H9 (cell line): Measurements from ENCODE around the gene SIK2. TPM values are rescaled to one million over a fixed set of nuclear protein-coding genes. Genes with fewer than 3 reads are reported as not detected.

Experiments used
- DNase-seq: peaks from one replicate; pipeline ENCODE4 v3.0.0-alpha.2; 2017
- H2AFZ ChIP-seq: one replicate; pipeline ENCODE4 v1.6.1; 2013; ENCODE audit warnings: mild to moderate bottlenecking, low read length, control low read depth, moderate library complexity
- H2AK5ac ChIP-seq: 2 replicates; pipeline ENCODE4 v1.6.1; 2013; ENCODE audit warnings: low read length, control low read depth, mixed read lengths; ENCODE audit not compliant: insufficient read length
- H2BK120ac ChIP-seq: one replicate; pipeline ENCODE4 v1.6.1; 2013; ENCODE audit warnings: low read depth, mild to moderate bottlenecking, low read length, control low read depth, inconsistent platforms; ENCODE audit not compliant: poor library complexity, severe bottlenecking
- H2BK12ac ChIP-seq: 2 replicates; pipeline ENCODE4 v1.6.1; 2013; ENCODE audit warnings: low read length, control low read depth, mixed read lengths, low read depth; ENCODE audit not compliant: insufficient read length
- H2BK15ac ChIP-seq: 2 replicates; pipeline ENCODE4 v1.6.1; 2013; ENCODE audit warnings: low read depth, low read length, control low read depth
- H2BK20ac ChIP-seq: one replicate; pipeline ENCODE4 v1.6.1; 2013; ENCODE audit warnings: low read depth, mild to moderate bottlenecking, low read length, control low read depth, inconsistent platforms; ENCODE audit not compliant: poor library complexity, severe bottlenecking
- H2BK5ac ChIP-seq: 2 replicates; pipeline ENCODE4 v1.6.1; 2013; ENCODE audit warnings: low read length, control low read depth, mixed read lengths; ENCODE audit not compliant: insufficient read length
- H3K14ac ChIP-seq: 2 replicates; pipeline ENCODE4 v1.6.1; 2013; ENCODE audit warnings: low read length, control low read depth; ENCODE audit not compliant: insufficient read depth
- H3K18ac ChIP-seq: 2 replicates; pipeline ENCODE4 v1.6.1; 2013; ENCODE audit warnings: low read depth, mild to moderate bottlenecking, mixed read lengths, low read length, control low read depth; ENCODE audit not compliant: insufficient read length
- H3K23ac ChIP-seq: 2 replicates; pipeline ENCODE4 v1.6.1; 2013; ENCODE audit warnings: low read length, control low read depth, mixed read lengths, low read depth; ENCODE audit not compliant: insufficient read length
- H3K23me2 ChIP-seq: 2 replicates; pipeline ENCODE4 v1.6.1; 2013; ENCODE audit warnings: low read depth, mild to moderate bottlenecking, mixed read lengths, low read length, control low read depth; ENCODE audit not compliant: insufficient read length, poor library complexity, severe bottlenecking
- H3K27ac ChIP-seq: 2 replicates; pipeline ENCODE4 v1.5.1; 2013; ENCODE audit warnings: low read length, control low read depth, mixed read lengths, low read depth; ENCODE audit not compliant: insufficient read length
- H3K27me3 ChIP-seq: 2 replicates; pipeline ENCODE4 v1.6.1; 2013; ENCODE audit warnings: low read length, control low read depth, inconsistent platforms; ENCODE audit not compliant: insufficient read depth
- H3K4ac ChIP-seq: 2 replicates; pipeline ENCODE4 v1.6.1; 2013; ENCODE audit warnings: low read depth, mild to moderate bottlenecking, control low read depth, inconsistent platforms, low read length, moderate library complexity
- H3K4me1 ChIP-seq: 2 replicates; pipeline ENCODE4 v1.6.1; 2013; ENCODE audit warnings: low read length, control low read depth, inconsistent platforms; ENCODE audit not compliant: insufficient read depth
- H3K4me2 ChIP-seq: 2 replicates; pipeline ENCODE4 v1.6.1; 2013; ENCODE audit warnings: low read length, control low read depth, mixed read lengths; ENCODE audit not compliant: insufficient read length, insufficient read depth
- H3K56ac ChIP-seq: 2 replicates; pipeline ENCODE4 v1.6.1; 2013; ENCODE audit warnings: low read depth, mild to moderate bottlenecking, mixed read lengths, low read length, control low read depth; ENCODE audit not compliant: insufficient read length
- H3K79me1 ChIP-seq: 2 replicates; pipeline ENCODE4 v1.6.1; 2013; ENCODE audit warnings: low read depth, mild to moderate bottlenecking, moderate library complexity, low read length, control low read depth, inconsistent platforms; ENCODE audit not compliant: insufficient read depth, poor library complexity, severe bottlenecking
- H3K79me2 ChIP-seq: 2 replicates; pipeline ENCODE4 v1.6.1; 2013; ENCODE audit warnings: low read length, control low read depth, inconsistent platforms; ENCODE audit not compliant: insufficient read depth
- H3K9ac ChIP-seq: 2 replicates; pipeline ENCODE4 v1.6.1; 2013; ENCODE audit warnings: low read length, control low read depth, mixed read lengths; ENCODE audit not compliant: insufficient read length; ENCODE audit errors: extremely low read depth
- H3K9me3 ChIP-seq: one replicate; pipeline ENCODE4 v1.6.1; 2013; ENCODE audit warnings: low read depth, low read length, inconsistent platforms; ENCODE audit not compliant: control insufficient read depth
- H3T11ph ChIP-seq: one replicate; pipeline ENCODE4 v1.6.1; 2013; ENCODE audit warnings: mild to moderate bottlenecking, low read length, control low read depth, inconsistent platforms
- H4K20me1 ChIP-seq: one replicate; pipeline ENCODE4 v1.6.1; 2013; ENCODE audit not compliant: control insufficient read depth, insufficient read length, insufficient read depth
- H4K5ac ChIP-seq: 2 replicates; pipeline ENCODE4 v1.6.1; 2013; ENCODE audit warnings: low read depth, mild to moderate bottlenecking, mixed read lengths, low read length, control low read depth; ENCODE audit not compliant: insufficient read length
- H4K8ac ChIP-seq: replicated peaks from 2 replicates; pipeline ENCODE4 v1.6.1; 2013; ENCODE audit warnings: low read length, control low read depth, mixed read lengths, low read depth; ENCODE audit not compliant: insufficient read length
- H4K91ac ChIP-seq: 2 replicates; pipeline ENCODE4 v1.6.1; 2013; ENCODE audit warnings: low read depth, mild to moderate bottlenecking, moderate library complexity, mixed read lengths, low read length, control low read depth; ENCODE audit not compliant: insufficient read length
- H3K27ac Mint-ChIP-seq, 3 experiments: 2 replicates in 2 of 3; 3 replicates in 1 of 3; pipeline ENCODE4 v1.8.0; 2020 to 2021; ENCODE audit warnings: mixed read lengths in 3 of 3, mild to moderate bottlenecking in 1 of 3, moderate library complexity in 1 of 3
- H3K27me3 Mint-ChIP-seq: 2 replicates; pipeline ENCODE4 v1.8.0; 2021; ENCODE audit warnings: low read depth, mild to moderate bottlenecking, moderate library complexity, mixed read lengths
- H3K36me3 Mint-ChIP-seq, 3 experiments: 2 replicates in 2 of 3; 3 replicates in 1 of 3; pipeline ENCODE4 v1.8.0; 2020 to 2021; ENCODE audit warnings: low read depth in 3 of 3, mixed read lengths in 3 of 3; ENCODE audit not compliant: insufficient read depth in 1 of 3
- H3K4me1 Mint-ChIP-seq, 2 experiments: 2 replicates each; pipeline ENCODE4 v1.8.0; 2020; ENCODE audit warnings: mixed read lengths in 2 of 2
- H3K4me3 Mint-ChIP-seq, 2 experiments: 2 replicates in 1 of 2; 3 replicates in 1 of 2; pipeline ENCODE4 v1.8.0; 2020 to 2021; ENCODE audit warnings: mild to moderate bottlenecking in 2 of 2, mixed read lengths in 2 of 2, moderate library complexity in 1 of 2
- H3K9me3 Mint-ChIP-seq, 2 experiments: 2 replicates in 1 of 2; 3 replicates in 1 of 2; pipeline ENCODE4 v1.8.0; 2020; ENCODE audit warnings: mild to moderate bottlenecking in 2 of 2, mixed read lengths in 2 of 2, moderate library complexity in 1 of 2
- WGBS: extraction: QIAGEN DNeasy Blood & Tissue Kit; methylation state at CpG from one replicate; pipeline ENCODE4 v1.1.7; 2013; ENCODE audit warnings: missing lambda C conversion rate, low lambda C conversion rate, mixed read lengths; ENCODE audit not compliant: insufficient read length; ENCODE audit errors: extremely low coverage; 5-methylcytosine and 5-hydroxymethylcytosine counted together
- total RNA-seq: library from RNA; stranded (reverse); gene quantifications from 2 replicates; pipeline ENCODE4 v1.2.1, GENCODE V29; 2021
- TF ChIP-seq, protein P1 (sequence below): fragments of 200-600 bp; sonication (generic); conservative IDR thresholded peaks from 3 replicates; pipeline ENCODE4 v1.8.0; 2021; ENCODE audit warnings: antibody characterized with exemption, mild to moderate bottlenecking

SIK2 gene
- total RNA-seq, 1 experiment from 2014 or later = 7.5 TPM

DNA sequence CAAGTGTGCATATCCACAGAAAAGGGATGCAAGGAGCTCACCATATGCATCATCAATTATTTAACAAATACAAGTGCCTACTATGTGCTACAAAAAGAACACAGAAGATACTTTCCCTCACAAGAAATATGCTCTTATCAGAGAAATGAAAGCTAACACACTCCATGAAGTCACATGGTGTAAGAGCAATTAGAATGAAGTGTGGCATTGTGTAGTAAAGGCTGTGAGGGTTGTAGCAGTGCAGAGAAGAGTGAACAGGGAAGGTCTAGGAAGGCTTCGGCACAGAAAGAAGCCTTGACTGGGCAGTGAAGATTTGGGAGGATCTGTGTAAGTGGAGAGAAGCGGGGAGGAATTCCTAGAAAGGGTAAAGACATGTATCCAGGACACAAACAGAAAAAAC is 141.5 kb downstream of the SIK2 start:
- H4K8ac ChIP-seq = no peak overlapping the region
- H3K79me1 ChIP-seq = no peaks in the 10 kb centered on the region
- no peak overlapping the region for H3T11ph ChIP-seq
- H3K4ac ChIP-seq = no peak overlapping the region
- Mint-ChIP-seq H3K27ac (no peak overlapping the region), H3K9me3 (no peaks in the 10 kb centered on the region), H3K4me1 (peaks cover 12% of the 10 kb centered on the region in 2 experiments), H3K36me3 (peaks cover 38 to 72% (median 49%) of the 10 kb centered on the region in 3 experiments; a peak in 6 of 7 replicates), H3K4me3 (no peak overlapping the region), H3K27me3 (no peaks in the 10 kb centered on the region)
- no peak overlapping the region for H2BK20ac ChIP-seq
- no peak overlapping the region for H2BK12ac ChIP-seq
- TF ChIP-seq, protein P1, sequence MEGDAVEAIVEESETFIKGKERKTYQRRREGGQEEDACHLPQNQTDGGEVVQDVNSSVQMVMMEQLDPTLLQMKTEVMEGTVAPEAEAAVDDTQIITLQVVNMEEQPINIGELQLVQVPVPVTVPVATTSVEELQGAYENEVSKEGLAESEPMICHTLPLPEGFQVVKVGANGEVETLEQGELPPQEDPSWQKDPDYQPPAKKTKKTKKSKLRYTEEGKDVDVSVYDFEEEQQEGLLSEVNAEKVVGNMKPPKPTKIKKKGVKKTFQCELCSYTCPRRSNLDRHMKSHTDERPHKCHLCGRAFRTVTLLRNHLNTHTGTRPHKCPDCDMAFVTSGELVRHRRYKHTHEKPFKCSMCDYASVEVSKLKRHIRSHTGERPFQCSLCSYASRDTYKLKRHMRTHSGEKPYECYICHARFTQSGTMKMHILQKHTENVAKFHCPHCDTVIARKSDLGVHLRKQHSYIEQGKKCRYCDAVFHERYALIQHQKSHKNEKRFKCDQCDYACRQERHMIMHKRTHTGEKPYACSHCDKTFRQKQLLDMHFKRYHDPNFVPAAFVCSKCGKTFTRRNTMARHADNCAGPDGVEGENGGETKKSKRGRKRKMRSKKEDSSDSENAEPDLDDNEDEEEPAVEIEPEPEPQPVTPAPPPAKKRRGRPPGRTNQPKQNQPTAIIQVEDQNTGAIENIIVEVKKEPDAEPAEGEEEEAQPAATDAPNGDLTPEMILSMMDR = no peak
- H4K5ac ChIP-seq = no peak overlapping the region
- H3K23me2 ChIP-seq = no peaks in the 10 kb centered on the region
- no peak overlapping the region for H2BK5ac ChIP-seq
- no peak overlapping the region for H2AK5ac ChIP-seq
- no peak overlapping the region for H3K18ac ChIP-seq
- no peak overlapping the region for H3K56ac ChIP-seq
- no peaks in the 10 kb centered on the region for H3K9me3 ChIP-seq
- H3K14ac ChIP-seq = no peak overlapping the region
- no peak overlapping the region for H3K27ac ChIP-seq
- no peak overlapping the region for H2BK120ac ChIP-seq
- H2BK15ac ChIP-seq = no peak overlapping the region
- WGBS = no CpG with 5 or more reads among the region's 2 CpGs
- no peaks in the 10 kb centered on the region for H3K79me2 ChIP-seq
- H4K91ac ChIP-seq = no peak overlapping the region
- no peaks in the 10 kb centered on the region for H4K20me1 ChIP-seq
- H2AFZ ChIP-seq = no peak overlapping the region
- no peaks in the 10 kb centered on the region for H3K4me1 ChIP-seq
- no peak overlapping the region for H3K23ac ChIP-seq
- no peak overlapping the region for H3K9ac ChIP-seq
- no peaks in the 10 kb centered on the region for H3K27me3 ChIP-seq
- no peak for DNase-seq
- H3K4me2 ChIP-seq = no peak overlapping the region
